A673 (cell line): ENCODE data around the gene G3BP1.

ENCODE experiments used
- CTCF ChIP-seq: fragments of 300-800, 200-600 bp; sonication (generic); conservative IDR thresholded peaks from 2 replicates; pipeline ENCODE4 v1.5.1; 2017; ENCODE audit warnings: low read depth, mild to moderate bottlenecking, antibody characterized with exemption, low read length, moderate library complexity, mixed read lengths
- EZH2 ChIP-seq: fragments of 200-600 bp; sonication (generic); IDR thresholded peaks from 2 replicates; pipeline ENCODE4 v1.6.1; 2017; ENCODE audit warnings: borderline replicate concordance, low read depth, mild to moderate bottlenecking, mixed read lengths, antibody characterized with exemption, low read length; ENCODE audit not compliant: poor library complexity, severe bottlenecking

GRCh38 chr5:151739939-151740335, 31.8 kb upstream of the G3BP1 start:
- no peak for TF ChIP-seq EZH2
- no peak for TF ChIP-seq CTCF
